Brain microvascular endothelial cell (primary cell): Measurements from ENCODE around the gene TRA2B.

Experiments used
- DNase-seq: peaks from one replicate; pipeline ENCODE4 v3.0.0-alpha.2; 2020
- H3K27ac ChIP-seq: fragments of 250-450 bp; sonication (Bioruptor Pico); 2 replicates; pipeline ENCODE4 v1.5.1; 2020; ENCODE audit warnings: mild to moderate bottlenecking, moderate library complexity
- H3K27me3 ChIP-seq: fragments of 250-450 bp; sonication (Bioruptor Pico); replicated peaks from 2 replicates; pipeline ENCODE4 v1.5.1; 2020; ENCODE audit warnings: mild to moderate bottlenecking
- H3K36me3 ChIP-seq: fragments of 250-450 bp; sonication (Bioruptor Pico); replicated peaks from 2 replicates; pipeline ENCODE4 v1.5.1; 2020; ENCODE audit warnings: mild to moderate bottlenecking
- H3K4me3 ChIP-seq: 2 replicates; pipeline ENCODE4 v1.5.1; 2011; ENCODE audit warnings: low read depth, mild to moderate bottlenecking, control low read depth, low read length, moderate library complexity
- CTCF ChIP-seq: IDR thresholded peaks from 2 replicates; pipeline ENCODE4 v1.5.1; 2011; ENCODE audit warnings: low read depth, mild to moderate bottlenecking, moderate library complexity, low read length, control low read depth, inconsistent platforms; ENCODE audit errors: missing control alignments
- in situ Hi-C: cut with HindIII; loops from 2 replicates; pipeline ENCODE4 v1.10.0; 2017; ENCODE audit warnings: low sequenced_read_pairs, low pct_ligation_motif_present

The TRA2B gene

GRCh38 chr3:185981621-185982020, 43.8 kb upstream of the TRA2B start:
- no peaks in the 10 kb centered on the region for H3K36me3 ChIP-seq
- no peak for DNase-seq
- no peak overlapping the region for H3K27ac ChIP-seq
- no peak overlapping the region for H3K4me3 ChIP-seq
- in situ Hi-C loops, result loop anchor here (25.0 kb wide), 2 partner anchors 256 to 556 kb away; partner anchors contain the start of gene CRYGS
- no peaks in the 10 kb centered on the region for H3K27me3 ChIP-seq
- no peak for TF ChIP-seq CTCF

DNA sequence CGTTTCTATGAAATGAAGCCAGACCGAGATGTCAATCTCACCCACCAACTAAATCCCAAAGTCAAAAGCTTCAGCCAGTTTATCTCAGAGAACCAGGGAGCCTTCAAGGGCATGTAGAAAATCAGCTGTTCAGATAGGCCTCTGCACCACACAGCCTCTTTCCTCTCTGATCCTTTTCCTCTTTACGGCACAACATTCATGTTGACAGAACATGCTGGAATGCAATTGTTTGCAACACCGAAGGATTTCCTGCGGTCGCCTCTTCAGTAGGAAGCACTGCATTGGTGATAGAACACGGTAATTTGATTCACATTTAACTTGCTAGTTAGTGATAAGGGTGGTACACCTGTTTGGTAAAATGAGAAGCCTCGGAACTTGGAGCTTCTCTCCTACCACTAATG, 41.9 kb upstream of the TRA2B start:
- no peak overlapping the region for H3K4me3 ChIP-seq
- no peaks in the 10 kb centered on the region for H3K36me3 ChIP-seq
- no peak for TF ChIP-seq CTCF
- no peak overlapping the region for H3K27ac ChIP-seq
- peak; percentile 42 for DNase-seq
- in situ Hi-C loops, result loop anchor here (25.0 kb wide), 2 partner anchors 258 to 558 kb away; partner anchors contain the start of gene CRYGS
- no peaks in the 10 kb centered on the region for H3K27me3 ChIP-seq

DNA sequence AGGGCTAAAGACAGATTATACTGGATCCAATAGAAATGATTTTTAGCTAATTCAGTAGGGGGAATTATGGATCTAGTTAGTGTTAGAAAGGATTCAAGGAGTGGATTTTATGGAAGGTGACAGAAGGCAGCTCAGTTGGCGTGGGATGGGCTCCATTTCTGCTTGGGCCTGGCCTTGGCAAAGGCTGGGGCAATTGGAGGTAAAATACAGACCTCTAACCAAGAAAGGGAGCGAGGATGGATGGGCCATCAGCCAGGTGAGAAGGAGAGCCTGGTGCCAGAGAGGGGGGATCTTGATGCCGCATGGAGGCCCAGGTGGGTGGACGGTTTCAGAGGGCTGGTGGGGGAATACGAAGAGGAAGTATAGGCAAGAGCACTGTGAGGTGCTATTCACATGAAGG, 40.7 kb upstream of the TRA2B start:
- Histone ChIP-seq H3K36me3 (no peaks in the 10 kb centered on the region), H3K27ac (no peak overlapping the region), H3K27me3 (no peaks in the 10 kb centered on the region), H3K4me3 (no peak overlapping the region)
- in situ Hi-C loops, result loop anchor here (25.0 kb wide), 2 partner anchors 259 to 559 kb away; partner anchors contain the start of gene CRYGS
- DNase-seq, result no peak
- no peak for TF ChIP-seq CTCF

GRCh38 chr3:185977679-185978040, 39.8 kb upstream of the TRA2B start:
- TF ChIP-seq CTCF, result no peak
- no peaks in the 10 kb centered on the region for H3K36me3 ChIP-seq
- in situ Hi-C loops, result loop anchor here (25.0 kb wide), 2 partner anchors 260 to 560 kb away; partner anchors contain the start of gene CRYGS
- H3K27me3 ChIP-seq, result no peaks in the 10 kb centered on the region
- no peak overlapping the region for H3K27ac ChIP-seq
- H3K4me3 ChIP-seq, result no peak overlapping the region
- DNase-seq, result no peak

DNA sequence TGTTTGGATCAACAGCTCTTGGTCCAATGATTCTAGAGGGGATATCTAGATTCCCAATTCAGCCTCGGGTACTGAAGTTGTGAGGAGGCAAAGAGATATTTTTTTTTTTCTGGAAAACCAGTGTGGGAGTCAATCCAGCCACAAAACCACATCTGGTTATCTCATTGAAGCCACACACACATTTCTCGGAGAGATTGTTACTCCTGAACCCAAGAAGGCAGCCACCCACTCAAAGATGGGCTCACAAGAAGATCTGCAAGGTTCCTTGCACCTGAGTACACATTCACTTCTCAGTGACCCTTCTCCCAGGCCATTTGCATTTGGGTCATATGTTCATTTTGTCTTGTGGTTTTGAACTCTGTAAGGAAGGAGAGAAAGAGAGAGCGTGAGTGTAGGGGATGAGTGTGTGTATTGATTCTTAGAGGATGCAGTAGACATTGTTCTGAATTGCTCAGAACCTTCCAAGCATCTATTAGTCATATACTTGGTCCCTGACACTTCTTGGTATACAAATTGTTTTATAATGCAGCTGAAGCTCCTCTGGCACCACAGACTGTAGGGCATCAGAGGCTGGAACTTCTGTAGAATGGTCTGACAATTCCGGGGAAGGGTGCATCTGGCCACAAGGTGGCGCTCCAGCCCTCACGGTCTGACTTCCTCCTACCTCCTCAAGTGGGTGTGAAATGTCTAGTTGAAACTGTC, 39.3 kb upstream of the TRA2B start:
- Histone ChIP-seq H3K36me3 (no peaks in the 10 kb centered on the region), H3K27ac (no peak overlapping the region), H3K27me3 (no peaks in the 10 kb centered on the region), H3K4me3 (no peak overlapping the region)
- TF ChIP-seq CTCF, result peak; percentile 97
- peak; percentile 75 for DNase-seq
- in situ Hi-C loops, result loop anchor here (25.0 kb wide), 2 partner anchors 260 to 560 kb away; partner anchors contain the start of gene CRYGS
